ENCODE results near the gene FAM78A.
A peak's percentile ranks its signal among the peaks of the same experiment; 100 is the strongest.
"Not testable (repeated sequence)": the region's sequence is repeated elsewhere in the genome, so short reads cannot be mapped to it uniquely, and the experiment has no call there.

Gene FAM78A

DNA sequence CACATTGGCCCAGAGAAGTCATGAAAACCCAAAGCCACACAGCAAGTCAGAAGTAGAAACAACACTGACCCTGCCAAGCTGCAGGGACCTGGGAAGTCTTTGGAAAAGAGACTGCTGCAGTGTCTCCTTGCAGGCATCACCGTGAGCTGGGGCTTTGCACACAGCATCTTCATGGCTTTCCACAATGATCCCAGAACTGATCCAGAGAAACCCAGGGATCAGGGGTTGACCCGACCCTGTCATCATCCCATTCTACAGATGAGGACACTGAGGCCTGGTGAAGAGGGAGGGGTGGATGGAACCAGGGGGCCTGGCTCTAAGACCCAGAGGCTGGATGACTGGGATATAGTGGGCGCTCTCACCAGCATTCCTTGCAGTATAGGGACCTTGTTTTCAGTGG is 4.3 kb upstream of the FAM78A start:
- DNase-seq: no peak

DNA sequence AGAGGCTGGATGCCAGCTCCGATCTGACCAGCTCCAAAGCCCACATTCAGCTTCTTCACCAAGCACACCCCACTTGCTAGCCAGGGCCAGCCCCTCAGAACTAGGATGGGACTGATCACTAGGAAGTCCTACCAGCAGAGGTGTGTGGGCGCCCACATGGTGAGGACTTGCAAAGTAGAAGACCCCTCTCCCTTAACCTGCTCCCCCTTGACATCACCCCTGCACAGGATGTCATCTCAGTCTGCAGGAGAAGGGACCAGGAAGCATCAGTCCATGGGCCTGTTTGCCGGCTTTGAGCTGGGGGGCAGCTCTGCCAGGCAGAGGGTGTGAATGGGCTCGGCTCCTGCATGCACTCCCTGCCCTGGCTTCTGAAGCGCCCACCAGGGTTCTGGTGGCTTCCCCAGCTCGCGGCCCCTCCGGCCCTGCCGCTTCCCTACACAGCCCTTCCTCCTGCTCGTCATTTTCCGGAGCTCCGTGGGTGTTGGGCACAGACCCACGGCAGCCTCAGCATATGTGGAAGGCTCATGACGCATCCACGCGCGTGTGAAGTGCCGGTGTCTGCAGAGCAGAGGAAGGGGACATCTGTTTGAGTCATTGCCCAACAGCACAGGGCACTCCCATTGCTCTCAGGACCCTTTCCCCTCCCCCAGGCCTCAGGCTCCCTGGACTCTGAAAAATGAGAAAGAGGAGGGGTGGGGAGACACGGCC is 3.7 kb upstream of the FAM78A start:
- DNase-seq: no peak

DNA sequence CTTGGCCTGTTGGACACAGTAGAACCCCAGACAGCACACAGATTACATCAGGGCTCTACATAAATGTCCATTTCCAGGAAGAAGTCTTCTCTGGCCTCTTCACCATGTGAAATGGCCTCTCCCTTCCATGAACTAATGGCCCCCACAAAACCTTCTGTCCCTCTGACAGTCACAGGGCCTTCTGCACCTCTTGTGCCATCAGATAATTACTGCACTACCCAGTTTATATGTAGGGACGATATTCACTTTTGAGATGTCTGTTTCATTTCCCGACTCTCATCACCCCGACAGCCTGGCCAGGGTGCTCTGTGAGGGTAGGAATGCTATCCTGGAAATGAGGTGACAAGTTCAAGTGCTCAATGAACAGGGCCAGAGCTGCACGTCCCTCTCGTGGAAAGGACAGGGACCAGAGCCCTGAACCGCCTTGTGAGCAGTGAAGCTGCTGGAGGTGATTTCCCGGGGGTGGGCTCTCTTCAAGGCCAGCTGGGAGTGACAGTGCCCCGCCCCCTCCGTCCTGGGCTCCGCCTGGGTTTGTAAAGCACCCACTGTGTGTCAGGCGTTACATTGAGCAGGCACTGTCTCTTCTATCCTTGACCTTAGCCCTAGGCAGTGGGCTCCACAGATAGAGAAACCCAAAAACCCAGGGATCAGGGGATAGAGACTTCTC is 3.0 kb upstream of the FAM78A start:
- no peak for DNase-seq

DNA sequence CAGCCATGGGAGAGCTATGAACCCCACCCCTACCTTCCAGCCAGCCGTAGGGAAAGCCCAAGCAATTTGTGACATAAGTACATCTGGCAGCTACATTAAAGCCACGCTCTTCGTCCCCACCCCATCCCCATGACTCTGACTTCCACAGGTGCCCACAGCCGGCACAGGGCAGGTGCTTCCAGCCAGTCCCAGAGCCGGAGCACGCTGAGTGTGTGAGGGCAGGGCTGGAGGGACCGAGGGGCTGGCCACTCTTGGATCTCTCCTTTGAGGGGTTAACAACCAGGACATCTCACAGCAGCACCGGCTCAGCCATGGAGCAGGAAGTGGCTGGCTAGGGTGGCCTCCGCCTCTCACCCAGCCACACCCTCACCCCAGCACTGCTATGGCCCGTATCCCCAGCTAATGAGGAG is 2.4 kb upstream of the FAM78A start:
- no peak for DNase-seq

GRCh38 chr9:131277910-131278701 is 1.8 kb upstream of the FAM78A start:
- peak; percentile 54 for DNase-seq

DNA sequence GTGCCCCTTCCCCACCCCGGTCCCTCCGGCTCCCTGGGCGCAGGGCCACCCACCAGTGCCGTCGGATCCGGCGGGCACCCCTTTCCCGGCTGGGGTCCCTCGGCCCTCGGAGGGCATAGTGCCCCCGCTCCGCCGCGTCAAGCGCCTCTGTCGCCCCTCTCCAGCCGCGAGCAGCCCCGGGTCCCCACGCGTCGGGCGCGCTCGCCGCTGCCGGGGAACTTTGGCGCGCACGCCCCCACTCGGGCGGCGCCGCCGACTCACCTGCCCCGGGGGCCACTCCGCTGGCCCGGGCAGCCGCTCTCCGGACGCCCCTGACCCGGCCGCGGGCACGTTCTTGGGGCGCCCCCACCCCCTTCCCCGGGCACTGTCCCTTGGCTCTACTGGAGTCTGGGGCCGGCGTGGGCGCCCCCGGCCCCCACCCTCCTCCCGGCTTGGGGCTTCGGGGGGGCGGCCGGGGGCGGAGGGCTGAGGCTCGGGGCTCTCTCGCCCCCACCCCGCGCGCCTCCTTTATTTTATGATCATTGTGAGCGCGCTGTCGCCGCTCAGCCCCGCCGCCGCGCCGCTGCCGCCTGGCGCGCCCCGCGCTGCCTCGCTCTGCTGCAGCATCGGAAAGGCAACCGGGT is 1.1 kb upstream of the FAM78A start:
- DNase-seq: no peak

- DNase-seq: no peak
These were observed 579 bp upstream of the FAM78A start for GRCh38 chr9:131276891-131277286.

GRCh38 chr9:131275332-131276093 is 797 bp downstream of the FAM78A start:
- DNase-seq: no peak

DNA sequence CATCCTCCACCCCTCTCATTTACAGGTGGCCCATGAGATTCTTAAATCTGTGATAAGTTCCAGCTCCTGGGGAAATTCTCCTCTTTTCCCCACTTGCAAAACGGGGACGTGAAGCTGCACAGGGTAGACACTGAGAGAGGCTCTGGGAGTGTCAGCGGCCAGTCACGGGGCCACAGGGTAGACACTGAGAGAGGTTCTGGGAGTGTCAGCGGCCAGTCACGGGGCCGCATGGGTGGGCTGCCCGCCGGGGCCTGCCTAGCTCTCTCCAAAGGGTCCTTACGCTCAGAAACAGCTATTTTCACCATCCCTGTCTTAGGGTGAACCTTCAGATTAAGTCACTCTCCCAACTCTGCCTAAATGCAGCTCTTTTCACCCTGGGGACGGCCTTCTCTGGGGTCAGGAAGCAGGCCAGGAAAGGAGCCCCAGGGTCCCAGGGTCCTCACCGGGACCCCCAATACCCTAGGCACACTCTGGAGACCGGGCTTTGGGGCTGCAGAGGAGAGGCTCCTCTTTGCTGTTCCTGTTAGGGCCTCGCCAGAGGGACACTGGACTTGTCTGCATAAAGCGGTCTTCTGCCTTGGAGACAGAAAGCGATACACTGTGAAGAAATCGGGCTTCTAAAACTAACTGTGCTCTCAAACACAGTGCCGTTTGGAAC is 1.5 kb downstream of the FAM78A start:
- no peak for DNase-seq

- no peak for DNase-seq
These were observed 2.2 kb downstream of the FAM78A start for GRCh38 chr9:131273856-131274673.

- DNase-seq: no peak
These were observed 3.0 kb downstream of the FAM78A start for GRCh38 chr9:131273146-131273855.

DNA sequence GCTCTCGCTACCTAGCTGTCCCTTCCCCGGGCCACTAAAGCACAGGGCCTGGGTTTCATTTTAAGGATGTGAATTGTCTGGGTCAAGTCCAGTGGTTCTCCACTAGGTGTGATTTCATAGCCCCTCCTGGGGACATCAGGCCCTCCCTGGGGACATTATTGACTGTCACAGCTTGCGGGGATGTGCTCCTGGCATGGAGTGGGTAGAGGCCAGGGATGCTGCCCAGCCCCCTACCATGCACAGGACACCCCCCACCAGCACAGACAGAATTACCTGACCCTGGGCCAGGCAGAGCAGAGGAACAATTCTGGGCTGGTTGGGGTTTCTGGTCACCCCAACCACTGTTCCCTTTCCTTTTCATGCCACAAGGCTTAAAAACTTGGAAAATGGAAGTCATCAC is 4.1 kb downstream of the FAM78A start:
- DNase-seq: no peak

DNA sequence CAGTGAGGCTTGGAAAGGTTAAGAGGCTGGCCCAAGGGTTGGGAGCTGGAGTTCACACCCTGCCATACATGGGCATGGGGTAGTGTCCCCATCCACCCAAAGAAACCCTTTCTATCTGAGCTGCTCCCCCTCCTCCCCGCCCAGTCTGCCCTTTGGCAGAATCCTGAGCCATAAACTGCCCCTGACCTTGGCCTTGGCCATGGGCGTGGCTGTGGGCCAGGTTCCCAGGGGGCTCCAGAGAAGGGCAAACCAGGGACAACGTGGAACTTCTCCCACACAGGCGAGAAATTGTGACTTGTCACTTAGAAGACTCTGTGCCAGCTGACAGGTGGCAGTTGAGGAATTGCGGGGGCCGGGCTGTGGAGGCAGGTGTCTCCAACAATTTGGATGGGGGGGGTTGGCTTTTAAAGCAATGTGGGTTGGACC is 4.8 kb downstream of the FAM78A start:
- no peak for DNase-seq

DNA sequence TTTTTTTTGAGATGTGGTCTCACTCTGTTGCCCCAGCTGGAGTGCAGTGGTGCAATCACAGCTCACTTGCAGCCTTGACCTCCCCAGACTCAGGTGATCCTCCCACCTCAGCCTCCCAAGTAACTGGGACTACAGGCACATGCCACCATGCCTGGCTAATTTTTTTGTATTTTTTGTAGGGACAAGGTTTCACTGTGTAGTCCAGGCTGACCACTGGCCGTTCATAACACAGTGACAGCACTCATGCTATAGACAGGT is 5.4 kb downstream of the FAM78A start:
- not testable (repeated sequence) for DNase-seq

GRCh38 chr9:131270171-131271015 is 5.9 kb downstream of the FAM78A start:
- DNase-seq: no peak

DNA sequence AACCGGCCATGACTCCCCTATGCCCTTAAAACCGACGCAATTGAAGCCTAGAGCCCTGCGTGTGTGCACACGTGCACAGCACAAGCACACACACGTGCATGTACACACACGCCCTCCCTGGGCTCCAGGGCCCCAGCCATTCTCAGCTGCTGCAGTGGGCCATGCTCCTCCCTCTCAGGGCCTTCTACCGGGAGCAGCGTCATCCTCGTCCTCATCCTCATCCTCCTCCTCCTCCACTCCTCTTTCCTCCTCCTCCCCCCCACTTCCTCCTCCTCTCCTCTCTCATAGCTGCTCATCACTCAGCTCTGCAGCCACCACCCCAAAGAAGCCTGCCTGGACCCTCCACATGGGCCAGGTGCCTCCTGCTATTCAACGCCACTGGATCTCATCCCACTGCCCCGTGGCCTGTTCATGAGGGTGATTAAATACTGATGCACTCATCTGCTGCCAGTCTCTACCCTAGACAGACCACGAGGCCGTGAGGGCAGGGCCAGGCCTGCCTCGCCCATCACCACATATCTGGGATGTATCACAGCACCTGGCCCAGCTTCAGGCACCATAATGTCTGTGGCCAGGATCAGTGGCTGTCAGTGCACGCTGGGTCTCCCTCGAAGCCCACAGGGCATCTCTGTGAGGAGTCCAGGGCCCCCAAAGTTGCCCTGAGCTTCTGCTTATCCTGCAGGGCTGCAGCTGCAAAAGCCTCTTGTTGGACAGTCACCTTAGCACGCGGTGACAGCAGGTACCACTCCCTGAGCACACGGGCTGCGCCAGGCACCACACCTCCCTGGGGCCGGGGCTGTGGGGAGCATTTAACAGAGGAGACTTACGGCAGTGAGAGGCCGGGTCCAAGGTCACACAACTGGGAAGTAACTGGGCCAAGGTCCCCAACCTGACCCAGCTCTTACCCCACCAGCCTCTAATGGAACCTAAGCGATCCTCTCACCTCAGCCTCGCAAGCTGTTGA is 9.8 kb downstream of the FAM78A start:
- DNase-seq: no peak

GRCh38 chr9:131264231-131264630 is 12.1 kb downstream of the FAM78A start:
- no peak for DNase-seq

DNA sequence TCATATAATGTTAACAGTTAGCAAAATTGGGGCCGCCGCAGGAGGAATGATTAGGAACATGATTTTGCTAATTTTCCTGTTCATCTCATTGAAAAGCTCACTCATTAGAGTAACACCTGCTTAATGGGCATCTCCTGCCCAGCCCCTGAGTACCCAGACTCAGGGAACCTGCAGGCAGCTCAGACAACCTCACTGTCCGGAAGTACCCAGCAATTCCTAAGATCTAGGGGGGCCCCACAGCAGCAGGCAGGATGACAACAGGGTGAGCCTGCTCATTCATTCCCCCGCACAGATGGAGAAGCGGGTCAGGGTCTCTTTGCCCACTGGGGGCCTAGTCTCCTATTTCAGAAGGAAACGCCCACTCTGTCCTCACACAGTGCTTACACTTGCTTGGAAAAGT is 12.6 kb downstream of the FAM78A start:
- no peak for DNase-seq

- not testable (repeated sequence) for DNase-seq
These were observed 13.3 kb downstream of the FAM78A start for GRCh38 chr9:131263033-131263343.
